ENCODE results near the gene TMIGD1.
"Not testable (repeated sequence)": the region's sequence is repeated elsewhere in the genome, so short reads cannot be mapped to it uniquely, and the experiment has no call there.

DNA sequence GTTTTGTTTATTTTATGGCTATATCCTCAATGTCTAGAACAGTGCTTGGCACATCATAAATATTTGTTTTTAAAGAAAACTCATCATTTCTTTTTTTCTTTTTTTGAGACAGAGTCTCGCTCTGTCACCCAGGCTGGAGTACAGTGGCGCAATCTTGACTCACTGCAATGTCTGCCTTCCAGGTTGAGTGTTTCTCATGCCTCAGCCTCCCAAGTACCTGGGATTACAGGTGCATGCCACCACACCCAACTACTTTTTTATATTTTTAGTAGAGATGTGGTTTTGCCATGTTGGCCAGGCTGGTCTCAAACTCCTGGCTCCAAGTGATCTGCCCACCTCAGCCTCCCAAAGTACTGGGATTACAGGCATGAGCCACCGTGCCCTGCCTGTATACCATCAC lies 9.4 kb upstream of the TMIGD1 start:
- TF ChIP-seq, protein P1, sequence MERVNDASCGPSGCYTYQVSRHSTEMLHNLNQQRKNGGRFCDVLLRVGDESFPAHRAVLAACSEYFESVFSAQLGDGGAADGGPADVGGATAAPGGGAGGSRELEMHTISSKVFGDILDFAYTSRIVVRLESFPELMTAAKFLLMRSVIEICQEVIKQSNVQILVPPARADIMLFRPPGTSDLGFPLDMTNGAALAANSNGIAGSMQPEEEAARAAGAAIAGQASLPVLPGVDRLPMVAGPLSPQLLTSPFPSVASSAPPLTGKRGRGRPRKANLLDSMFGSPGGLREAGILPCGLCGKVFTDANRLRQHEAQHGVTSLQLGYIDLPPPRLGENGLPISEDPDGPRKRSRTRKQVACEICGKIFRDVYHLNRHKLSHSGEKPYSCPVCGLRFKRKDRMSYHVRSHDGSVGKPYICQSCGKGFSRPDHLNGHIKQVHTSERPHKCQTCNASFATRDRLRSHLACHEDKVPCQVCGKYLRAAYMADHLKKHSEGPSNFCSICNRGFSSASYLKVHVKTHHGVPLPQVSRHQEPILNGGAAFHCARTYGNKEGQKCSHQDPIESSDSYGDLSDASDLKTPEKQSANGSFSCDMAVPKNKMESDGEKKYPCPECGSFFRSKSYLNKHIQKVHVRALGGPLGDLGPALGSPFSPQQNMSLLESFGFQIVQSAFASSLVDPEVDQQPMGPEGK (CRISPR knock-in tag; IDR thresholded peaks at IDR 0.05; ENCODE audit: borderline replicate concordance): not testable (repeated sequence)
- TF ChIP-seq ZNF565 (CRISPR knock-in tag; conservative IDR thresholded peaks at IDR 0.05; ENCODE audit: low read depth); TCF4 (CRISPR knock-in tag; IDR thresholded peaks at IDR 0.05; ENCODE audit: borderline replicate concordance); RARB (CRISPR knock-in tag; IDR thresholded peaks at IDR 0.05); BACH2 (CRISPR knock-in tag; IDR thresholded peaks at IDR 0.05; ENCODE audit: borderline replicate concordance); ARNTL (CRISPR knock-in tag; IDR thresholded peaks at IDR 0.05; ENCODE audit: borderline replicate concordance, low read depth); PPARA (CRISPR knock-in tag; IDR thresholded peaks at IDR 0.05; ENCODE audit: borderline replicate concordance); SNAI2 (CRISPR knock-in tag; IDR thresholded peaks at IDR 0.05); OSR1 (CRISPR knock-in tag; IDR thresholded peaks at IDR 0.05); ISL1 (CRISPR knock-in tag; IDR thresholded peaks at IDR 0.05): not testable (repeated sequence)
- TF ChIP-seq, protein P2, sequence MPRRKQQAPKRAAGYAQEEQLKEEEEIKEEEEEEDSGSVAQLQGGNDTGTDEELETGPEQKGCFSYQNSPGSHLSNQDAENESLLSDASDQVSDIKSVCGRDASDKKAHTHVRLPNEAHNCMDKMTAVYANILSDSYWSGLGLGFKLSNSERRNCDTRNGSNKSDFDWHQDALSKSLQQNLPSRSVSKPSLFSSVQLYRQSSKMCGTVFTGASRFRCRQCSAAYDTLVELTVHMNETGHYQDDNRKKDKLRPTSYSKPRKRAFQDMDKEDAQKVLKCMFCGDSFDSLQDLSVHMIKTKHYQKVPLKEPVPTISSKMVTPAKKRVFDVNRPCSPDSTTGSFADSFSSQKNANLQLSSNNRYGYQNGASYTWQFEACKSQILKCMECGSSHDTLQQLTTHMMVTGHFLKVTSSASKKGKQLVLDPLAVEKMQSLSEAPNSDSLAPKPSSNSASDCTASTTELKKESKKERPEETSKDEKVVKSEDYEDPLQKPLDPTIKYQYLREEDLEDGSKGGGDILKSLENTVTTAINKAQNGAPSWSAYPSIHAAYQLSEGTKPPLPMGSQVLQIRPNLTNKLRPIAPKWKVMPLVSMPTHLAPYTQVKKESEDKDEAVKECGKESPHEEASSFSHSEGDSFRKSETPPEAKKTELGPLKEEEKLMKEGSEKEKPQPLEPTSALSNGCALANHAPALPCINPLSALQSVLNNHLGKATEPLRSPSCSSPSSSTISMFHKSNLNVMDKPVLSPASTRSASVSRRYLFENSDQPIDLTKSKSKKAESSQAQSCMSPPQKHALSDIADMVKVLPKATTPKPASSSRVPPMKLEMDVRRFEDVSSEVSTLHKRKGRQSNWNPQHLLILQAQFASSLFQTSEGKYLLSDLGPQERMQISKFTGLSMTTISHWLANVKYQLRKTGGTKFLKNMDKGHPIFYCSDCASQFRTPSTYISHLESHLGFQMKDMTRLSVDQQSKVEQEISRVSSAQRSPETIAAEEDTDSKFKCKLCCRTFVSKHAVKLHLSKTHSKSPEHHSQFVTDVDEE (CRISPR knock-in tag; IDR thresholded peaks at IDR 0.05): not testable (repeated sequence)
- TF ChIP-seq, protein P3, sequence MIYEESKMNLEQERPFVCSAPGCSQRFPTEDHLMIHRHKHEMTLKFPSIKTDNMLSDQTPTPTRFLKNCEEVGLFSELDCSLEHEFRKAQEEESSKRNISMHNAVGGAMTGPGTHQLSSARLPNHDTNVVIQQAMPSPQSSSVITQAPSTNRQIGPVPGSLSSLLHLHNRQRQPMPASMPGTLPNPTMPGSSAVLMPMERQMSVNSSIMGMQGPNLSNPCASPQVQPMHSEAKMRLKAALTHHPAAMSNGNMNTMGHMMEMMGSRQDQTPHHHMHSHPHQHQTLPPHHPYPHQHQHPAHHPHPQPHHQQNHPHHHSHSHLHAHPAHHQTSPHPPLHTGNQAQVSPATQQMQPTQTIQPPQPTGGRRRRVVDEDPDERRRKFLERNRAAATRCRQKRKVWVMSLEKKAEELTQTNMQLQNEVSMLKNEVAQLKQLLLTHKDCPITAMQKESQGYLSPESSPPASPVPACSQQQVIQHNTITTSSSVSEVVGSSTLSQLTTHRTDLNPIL (CRISPR knock-in tag; IDR thresholded peaks at IDR 0.05; ENCODE audit: low read depth): not testable (repeated sequence)
